NCI-H1048 (cell line): Measurements from ENCODE around the gene ZNF407.

Source experiments
- DNase-seq: peaks from one replicate; lab custom pipeline; 2025; lab: John Stamatoyannopoulos, UW

Gene ZNF407

GRCh38 chr18:74788657-74789056 lies 191.0 kb downstream of the ZNF407 start:
- no peak for DNase-seq

GRCh38 chr18:74789078-74789477 lies 191.4 kb downstream of the ZNF407 start:
- DNase-seq: no peak

- no peak for DNase-seq
Observed at GRCh38 chr18:74790451-74790850, 192.8 kb downstream of the ZNF407 start.

GRCh38 chr18:74791501-74792194 lies 194.0 kb downstream of the ZNF407 start:
- no peak for DNase-seq

GRCh38 chr18:74793746-74794145 lies 196.1 kb downstream of the ZNF407 start:
- DNase-seq: no peak

GRCh38 chr18:74795751-74796150 lies 198.1 kb downstream of the ZNF407 start:
- no peak for DNase-seq

GRCh38 chr18:74796211-74796610 lies 198.5 kb downstream of the ZNF407 start:
- no peak for DNase-seq

- DNase-seq: no peak
Observed at GRCh38 chr18:74796841-74797576, 199.3 kb downstream of the ZNF407 start.

GRCh38 chr18:74797577-74798151 lies 200.0 kb downstream of the ZNF407 start:
- DNase-seq: no peak

- no peak for DNase-seq
Observed at GRCh38 chr18:74799542-74799941, 201.9 kb downstream of the ZNF407 start.

GRCh38 chr18:74800098-74800497 lies 202.4 kb downstream of the ZNF407 start:
- no peak for DNase-seq

GRCh38 chr18:74803117-74803516 lies 205.4 kb downstream of the ZNF407 start:
- DNase-seq: no peak

- no peak for DNase-seq
Observed at GRCh38 chr18:74803769-74804168, 206.1 kb downstream of the ZNF407 start.

GRCh38 chr18:74804677-74805076 lies 207.0 kb downstream of the ZNF407 start:
- DNase-seq: no peak

GRCh38 chr18:74806073-74806472 lies 208.4 kb downstream of the ZNF407 start:
- DNase-seq: no peak

GRCh38 chr18:74806700-74807416 lies 209.2 kb downstream of the ZNF407 start:
- no peak for DNase-seq

- DNase-seq: no peak
Observed at GRCh38 chr18:74817576-74817975, 219.9 kb downstream of the ZNF407 start.

GRCh38 chr18:74818516-74819175 lies 221.0 kb downstream of the ZNF407 start:
- DNase-seq: no peak

- no peak for DNase-seq
Observed at GRCh38 chr18:74819433-74820059, 221.9 kb downstream of the ZNF407 start.

- no peak for DNase-seq
Observed at GRCh38 chr18:74820160-74820780, 222.6 kb downstream of the ZNF407 start.

- no peak for DNase-seq
Observed at GRCh38 chr18:74825460-74825859, 227.8 kb downstream of the ZNF407 start.
